GM12878 (cell line): Measurements from ENCODE around the gene KDM4C. TPM values are rescaled to one million over a fixed set of nuclear protein-coding genes. Genes with fewer than 3 reads are reported as not detected.
A peak's percentile ranks its signal among the peaks of the same experiment; 100 is the strongest.
"Not testable (repeated sequence)": the region's sequence is repeated elsewhere in the genome, so short reads cannot be mapped to it uniquely, and the experiment has no call there.

Experiments used
- ATAC-seq: fragments of 200-7000 bp; cut with Tn5 transposase; 3 replicates; pipeline ENCODE4 v1.9.1; 2020; ENCODE audit warnings: mild to moderate bottlenecking, moderate library complexity
- BruUV-seq: library from RNA; stranded (reverse); fragments of 400-500 nt; replicated peaks from 2 replicates; lab custom pipeline; 2021; lab: Mats Ljungman, UMichigan
- CTCF ChIA-PET: fragments of 300-600 bp; sonication (Branson Sonifier 250); formaldehyde crosslinking; extraction: SDS; loops from one replicate; lab custom pipeline; 2021; ENCODE audit warnings: inconsistent platforms; lab: Yijun Ruan, JAX
- POLR2A ChIA-PET: fragments of 350-600 bp; formaldehyde crosslinking; extraction: SDS; loops from one replicate; lab custom pipeline; 2021; ENCODE audit warnings: inconsistent platforms; lab: Charles Lee
- RAD21 ChIA-PET: fragments of 300-600 bp; sonication (Branson Sonifier 250); formaldehyde crosslinking; loops from one replicate; lab custom pipeline; 2023; ENCODE audit warnings: antibody characterized with exemption; ENCODE audit not compliant: unreplicated experiment; lab: Charles Lee
- SMC1A ChIA-PET: fragments of 300-600 bp; sonication (Branson Sonifier 250); formaldehyde crosslinking; loops from one replicate; lab custom pipeline; 2023; ENCODE audit not compliant: unreplicated experiment, uncharacterized antibody; lab: Charles Lee
- DNase-seq: peaks from one replicate; pipeline ENCODE4 v3.0.0-alpha.2; 2011; ENCODE audit warnings: low read depth, low spot score
- FAIRE-seq: peaks from 3 replicates; lab custom pipeline; 2011; peaks lifted over from hg19 to GRCh38; lab: Jason Lieb, UNC
- H2AFZ ChIP-seq: 2 replicates; pipeline ENCODE4 v1.6.0; 2011; ENCODE audit warnings: low read depth, low read length, control low read depth; ENCODE audit not compliant: control insufficient read depth
- H3K27ac ChIP-seq: 2 replicates; pipeline ENCODE4 v1.5.1; 2011; ENCODE audit warnings: control low read depth; ENCODE audit not compliant: control insufficient read depth, insufficient read depth
- H3K27me3 ChIP-seq, 2 experiments: replicated peaks in 1 of 2; 2 replicates each; pipeline versions ENCODE4 v1.6.0 to v1.6.1; 2011; ENCODE audit warnings: low read length in 1 of 2; ENCODE audit not compliant: control insufficient read depth in 2 of 2, insufficient read depth in 2 of 2
- H3K36me3 ChIP-seq, 2 experiments: 2 replicates each; pipeline ENCODE4 v1.5.1; 2011; ENCODE audit warnings: low read length in 1 of 2; ENCODE audit not compliant: control insufficient read depth in 2 of 2, insufficient read depth in 2 of 2
- H3K4me1 ChIP-seq: 2 replicates; pipeline ENCODE4 v1.6.1; 2011; ENCODE audit warnings: mild to moderate bottlenecking, low read length, moderate library complexity, mixed read lengths; ENCODE audit not compliant: control insufficient read depth, insufficient read depth
- H3K4me2 ChIP-seq: 2 replicates; pipeline ENCODE4 v1.6.0; 2011; ENCODE audit warnings: control low read depth; ENCODE audit not compliant: control insufficient read depth, insufficient read depth
- H3K4me3 ChIP-seq: fragments of 200-600 bp; sonication (generic); 2 replicates; pipeline ENCODE4 v1.5.1; 2016
- H3K79me2 ChIP-seq: 2 replicates; pipeline ENCODE4 v1.6.0; 2011; ENCODE audit warnings: low read length; ENCODE audit not compliant: control insufficient read depth, insufficient read depth
- H3K9ac ChIP-seq: 2 replicates; pipeline ENCODE4 v1.8.0; 2011; ENCODE audit warnings: low read length, control low read depth, mixed read lengths; ENCODE audit not compliant: control insufficient read depth, insufficient read depth
- H3K9me3 ChIP-seq: replicated peaks from 3 replicates; pipeline ENCODE4 v1.5.1; 2011; ENCODE audit warnings: mild to moderate bottlenecking, low read length; ENCODE audit not compliant: control insufficient read depth, insufficient read depth
- H4K20me1 ChIP-seq: 2 replicates; pipeline ENCODE4 v1.6.0; 2011; ENCODE audit not compliant: control insufficient read depth, insufficient read depth
- WGBS: methylation state at CpG from one replicate; pipeline ENCODE4 v1.1.6; 2016; ENCODE audit warnings: low lambda C conversion rate; ENCODE audit not compliant: insufficient replicate concordance, insufficient coverage; ENCODE audit errors: missing lambda C conversion rate; 5-methylcytosine and 5-hydroxymethylcytosine counted together
- in situ Hi-C: fragments of 300-500 bp; cut with MboI; formaldehyde crosslinking; loops from 9 replicates; pipeline ENCODE4 v1.14.3; 2018; ENCODE audit warnings: mixed read lengths
- intact Hi-C: fragments of 100-400 bp; cut with micrococcal nuclease; formaldehyde crosslinking; loops from one replicate; pipeline ENCODE4 v1.14.2; 2022; ENCODE audit not compliant: unreplicated experiment
- polyA plus RNA-seq, 11 experiments: library from polyadenylated mRNA; depleted of rRNA in 4 of 11; unstranded in 6 of 11; stranded (reverse) in 5 of 11; fragments of >200 nt; fragmentation: Nextera tagmentation in 4 of 11; fragmentation: Illumina TruSeq in 1 of 11; extraction: Ambion mirVana in 4 of 11; extraction: Trizol in 1 of 11; gene quantifications; 1 replicate in 1 of 11; 2 replicates in 10 of 11; pipeline versions ENCODE4 v1.2.1 to v1.2.3, GENCODE V29; 2011 to 2016; ENCODE audit warnings: inconsistent platforms in 2 of 11, missing spikeins in 2 of 11, low read depth in 1 of 11
- total RNA-seq, 4 experiments: library from RNA; depleted of rRNA in 3 of 4; stranded (reverse); fragments of >200 nt in 3 of 4; fragmentation: Illumina TruSeq in 1 of 4; extraction: Trizol in 1 of 4; gene quantifications; 2 replicates each; pipeline versions ENCODE4 v1.2.1 to v1.2.3, GENCODE V29; 2013 to 2021

KDM4C gene
- total and polyA plus RNA-seq, 10 of the 15 experiments (the other 5 are each of a cell fraction or from before 2014, with no cell fraction given), result 6.8 to 41.2 (median 20.1) TPM

DNA sequence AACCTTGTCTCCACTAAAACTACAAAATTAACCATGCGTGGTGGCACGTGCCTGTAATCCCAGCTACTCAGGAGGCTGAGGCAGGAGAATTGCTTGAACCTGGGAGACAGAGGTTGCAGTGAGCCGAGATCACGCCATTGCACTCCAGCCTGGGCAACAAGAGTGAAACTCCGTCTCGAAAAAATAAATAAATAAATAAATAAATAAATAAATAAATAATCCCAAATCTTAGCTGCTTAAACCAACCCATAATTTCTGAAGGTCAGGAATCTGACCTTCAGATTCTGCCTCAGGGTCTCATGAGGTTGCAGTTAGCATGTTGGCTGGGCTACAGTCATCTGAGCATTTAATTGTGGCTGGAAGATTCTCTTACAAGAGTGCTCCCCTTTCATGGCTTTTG, 48.5 kb downstream of the KDM4C start:
- H3K79me2 ChIP-seq, CTCF ChIA-PET, H3K9ac ChIP-seq, ATAC-seq, H3K27me3 ChIP-seq, H3K27ac ChIP-seq, in situ Hi-C loops, FAIRE-seq, H3K36me3 ChIP-seq, H3K4me1 ChIP-seq, H2AFZ ChIP-seq, SMC1A ChIA-PET, H3K4me2 ChIP-seq, H3K4me3 ChIP-seq, H4K20me1 ChIP-seq, POLR2A ChIA-PET, DNase-seq, H3K9me3 ChIP-seq, intact Hi-C loops: not testable (repeated sequence)
- BruUV-seq, result TSS peak; percentile 55
- RAD21 ChIA-PET, result interaction anchor here (0.6 kb wide), 1 partner anchor 26 kb away, joined by 3 read pairs; no protein-coding TSS in a partner anchor
- WGBS, result 100% methylated on average over 6 of the region's 6 CpGs

- H3K27ac ChIP-seq, in situ Hi-C loops, RAD21 ChIA-PET, DNase-seq, ATAC-seq, H3K27me3 ChIP-seq, H3K36me3 ChIP-seq, H3K9me3 ChIP-seq, H3K9ac ChIP-seq, H4K20me1 ChIP-seq, POLR2A ChIA-PET, CTCF ChIA-PET, H3K4me2 ChIP-seq, BruUV-seq, SMC1A ChIA-PET, intact Hi-C loops, H3K79me2 ChIP-seq, H2AFZ ChIP-seq, H3K4me3 ChIP-seq, H3K4me1 ChIP-seq, FAIRE-seq: not testable (repeated sequence)
- 100% methylated on average over 5 of the region's 30 CpGs for WGBS
Observed at GRCh38 chr9:6807669-6808068, 49.9 kb downstream of the KDM4C start.
